ENCODE results near the gene SPIB.

The SPIB gene

GRCh38 chr19:50406829-50407228 lies 11.9 kb upstream of the SPIB start:
- DNase-seq (ENCODE audit: insufficient read length, low spot score) (no peak), FAIRE-seq (no peak)

GRCh38 chr19:50409347-50409746 lies 9.4 kb upstream of the SPIB start:
- TF ChIP-seq SPI1 (IDR thresholded peaks at IDR 0.05; ENCODE audit: low read depth, low read length) (no peak), PAX5 (IDR thresholded peaks at IDR 0.05; ENCODE audit: insufficient read depth, low read length, severe bottlenecking) (no peak), POLR2A (IDR thresholded peaks at IDR 0.05; ENCODE audit: low read depth, low read length) (no peak), TAF1 (IDR thresholded peaks at IDR 0.05; ENCODE audit: low read depth, low read length) (no peak), POLR2AphosphoS5 (IDR thresholded peaks at IDR 0.05; ENCODE audit: low read depth, low read length) (no peak), POU2F2 (IDR thresholded peaks at IDR 0.05; ENCODE audit: low read depth, low read length) (no peak)
- FAIRE-seq = no peak
- no peak for DNase-seq (ENCODE audit: insufficient read length, low spot score)

More at GRCh38 chr19:50406829-50407228, 11.9 kb upstream of the SPIB start:
- no peak for TF ChIP-seq TAF1 (IDR thresholded peaks at IDR 0.05; ENCODE audit: low read depth, low read length)
- TF ChIP-seq POU2F2 (IDR thresholded peaks at IDR 0.05; ENCODE audit: low read depth, low read length) = no peak
- no peak for TF ChIP-seq POLR2AphosphoS5 (IDR thresholded peaks at IDR 0.05; ENCODE audit: low read depth, low read length)
- no peak for TF ChIP-seq POLR2A (IDR thresholded peaks at IDR 0.05; ENCODE audit: low read depth, low read length)
- no peak for TF ChIP-seq PAX5 (IDR thresholded peaks at IDR 0.05; ENCODE audit: insufficient read depth, low read length, severe bottlenecking)
- TF ChIP-seq SPI1 (IDR thresholded peaks at IDR 0.05; ENCODE audit: low read depth, low read length) = no peak

- FAIRE-seq = no peak
- no peak for DNase-seq (ENCODE audit: insufficient read length, low spot score)
- TF ChIP-seq POU2F2 (IDR thresholded peaks at IDR 0.05; ENCODE audit: low read depth, low read length) = no peak
These were observed 8.6 kb upstream of the SPIB start for GRCh38 chr19:50410109-50410508.

GRCh38 chr19:50412419-50412818 lies 6.3 kb upstream of the SPIB start:
- FAIRE-seq = no peak
- no peak for TF ChIP-seq POLR2AphosphoS5 (IDR thresholded peaks at IDR 0.05; ENCODE audit: low read depth, low read length)
- no peak for TF ChIP-seq SPI1 (IDR thresholded peaks at IDR 0.05; ENCODE audit: low read depth, low read length)
- no peak for TF ChIP-seq POU2F2 (IDR thresholded peaks at IDR 0.05; ENCODE audit: low read depth, low read length)
- TF ChIP-seq TAF1 (IDR thresholded peaks at IDR 0.05; ENCODE audit: low read depth, low read length) = no peak
- no peak for TF ChIP-seq PAX5 (IDR thresholded peaks at IDR 0.05; ENCODE audit: insufficient read depth, low read length, severe bottlenecking)
- no peak for TF ChIP-seq POLR2A (IDR thresholded peaks at IDR 0.05; ENCODE audit: low read depth, low read length)
- no peak for DNase-seq (ENCODE audit: insufficient read length, low spot score)

- TF ChIP-seq SPI1 (IDR thresholded peaks at IDR 0.05; ENCODE audit: low read depth, low read length) (no peak), TAF1 (IDR thresholded peaks at IDR 0.05; ENCODE audit: low read depth, low read length) (no peak), POLR2A (IDR thresholded peaks at IDR 0.05; ENCODE audit: low read depth, low read length) (no peak), POU2F2 (IDR thresholded peaks at IDR 0.05; ENCODE audit: low read depth, low read length) (no peak), POLR2AphosphoS5 (IDR thresholded peaks at IDR 0.05; ENCODE audit: low read depth, low read length) (no peak), PAX5 (IDR thresholded peaks at IDR 0.05; ENCODE audit: insufficient read depth, low read length, severe bottlenecking) (no peak)
- DNase-seq (ENCODE audit: insufficient read length, low spot score) = no peak
- FAIRE-seq = no peak
These were observed 5.6 kb upstream of the SPIB start for GRCh38 chr19:50413096-50413495.

- DNase-seq (ENCODE audit: insufficient read length, low spot score) (no peak), FAIRE-seq (no peak)
- TF ChIP-seq POLR2A (IDR thresholded peaks at IDR 0.05; ENCODE audit: low read depth, low read length) (no peak), POU2F2 (IDR thresholded peaks at IDR 0.05; ENCODE audit: low read depth, low read length) (no peak), POLR2AphosphoS5 (IDR thresholded peaks at IDR 0.05; ENCODE audit: low read depth, low read length) (no peak), TAF1 (IDR thresholded peaks at IDR 0.05; ENCODE audit: low read depth, low read length) (no peak), PAX5 (IDR thresholded peaks at IDR 0.05; ENCODE audit: insufficient read depth, low read length, severe bottlenecking) (no peak), SPI1 (IDR thresholded peaks at IDR 0.05; ENCODE audit: low read depth, low read length) (no peak)
These were observed 5.2 kb upstream of the SPIB start for GRCh38 chr19:50413531-50413930.

GRCh38 chr19:50414864-50415660 lies 3.7 kb upstream of the SPIB start:
- DNase-seq (ENCODE audit: insufficient read length, low spot score) (peak; percentile 94), FAIRE-seq (peak; percentile 98)
- TF ChIP-seq POLR2AphosphoS5 (IDR thresholded peaks at IDR 0.05; ENCODE audit: low read depth, low read length) = 0 out of 2 replicates have a peak, but pooled peaks have one; percentile 12
- peak; percentile 43 for TF ChIP-seq PAX5 (IDR thresholded peaks at IDR 0.05; ENCODE audit: insufficient read depth, low read length, severe bottlenecking)
- no peak for TF ChIP-seq POU2F2 (IDR thresholded peaks at IDR 0.05; ENCODE audit: low read depth, low read length)
- no peak for TF ChIP-seq TAF1 (IDR thresholded peaks at IDR 0.05; ENCODE audit: low read depth, low read length)
- no peak for TF ChIP-seq SPI1 (IDR thresholded peaks at IDR 0.05; ENCODE audit: low read depth, low read length)

- peak; percentile 95 for DNase-seq (ENCODE audit: insufficient read length, low spot score)
- TF ChIP-seq SPI1 (IDR thresholded peaks at IDR 0.05; ENCODE audit: low read depth, low read length) (peak; percentile 99), TAF1 (IDR thresholded peaks at IDR 0.05; ENCODE audit: low read depth, low read length) (0 out of 2 replicates have a peak, but pooled peaks have one; percentile 23), POLR2A (IDR thresholded peaks at IDR 0.05; ENCODE audit: low read depth, low read length) (no peak)
- FAIRE-seq = no peak
These were observed 3.1 kb upstream of the SPIB start for GRCh38 chr19:50415661-50416033.

GRCh38 chr19:50416034-50416977 lies 2.4 kb upstream of the SPIB start:
- FAIRE-seq (peak; percentile 38), DNase-seq (ENCODE audit: insufficient read length, low spot score) (no peak)
- TF ChIP-seq POU2F2 (IDR thresholded peaks at IDR 0.05; ENCODE audit: low read depth, low read length) = no peak
- TF ChIP-seq POLR2A (IDR thresholded peaks at IDR 0.05; ENCODE audit: low read depth, low read length) = no peak
- TF ChIP-seq TAF1 (IDR thresholded peaks at IDR 0.05; ENCODE audit: low read depth, low read length) = no peak
- TF ChIP-seq PAX5 (IDR thresholded peaks at IDR 0.05; ENCODE audit: insufficient read depth, low read length, severe bottlenecking) = no peak
- TF ChIP-seq SPI1 (IDR thresholded peaks at IDR 0.05; ENCODE audit: low read depth, low read length) = no peak
- no peak for TF ChIP-seq POLR2AphosphoS5 (IDR thresholded peaks at IDR 0.05; ENCODE audit: low read depth, low read length)

Data from GM12891 (cell line).